AG09309 (cell line): ENCODE results near the gene SRP19.

Experiments
- DNase-seq: peaks from one replicate; pipeline ENCODE4 v3.0.0-alpha.2; 2010; ENCODE audit warnings: low read depth
- H3K4me3 ChIP-seq: 2 replicates; pipeline ENCODE4 v1.5.1; 2011; ENCODE audit warnings: mild to moderate bottlenecking, low read depth, low read length, moderate library complexity; ENCODE audit not compliant: control insufficient read depth
- CTCF ChIP-seq: IDR thresholded peaks from 2 replicates; pipeline ENCODE4 v1.5.1; 2011; ENCODE audit warnings: mild to moderate bottlenecking, low read depth, low read length, inconsistent platforms; ENCODE audit not compliant: insufficient read depth, control insufficient read depth; ENCODE audit errors: missing control alignments

SRP19 gene

DNA sequence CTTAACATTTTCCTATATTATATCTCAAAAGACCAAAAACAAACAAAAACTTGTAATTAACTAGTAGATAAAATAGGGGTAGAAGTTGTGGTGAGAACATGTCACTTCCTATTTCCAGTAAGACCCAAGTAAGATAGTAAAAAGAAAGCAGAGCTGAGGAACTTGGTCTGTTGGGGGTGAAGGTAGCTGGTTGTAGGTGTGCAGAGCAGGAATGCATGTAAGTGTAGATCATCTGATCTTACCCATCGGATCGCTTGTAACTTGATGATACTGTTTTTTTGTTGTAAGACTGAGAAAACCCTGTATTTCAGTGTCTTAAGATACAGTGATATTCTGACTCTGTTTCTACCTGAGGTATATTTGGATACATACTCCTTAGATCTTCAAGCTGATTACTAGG is 5.7 kb downstream of the SRP19 start:
- no peak for TF ChIP-seq CTCF
- DNase-seq: no peak

DNA sequence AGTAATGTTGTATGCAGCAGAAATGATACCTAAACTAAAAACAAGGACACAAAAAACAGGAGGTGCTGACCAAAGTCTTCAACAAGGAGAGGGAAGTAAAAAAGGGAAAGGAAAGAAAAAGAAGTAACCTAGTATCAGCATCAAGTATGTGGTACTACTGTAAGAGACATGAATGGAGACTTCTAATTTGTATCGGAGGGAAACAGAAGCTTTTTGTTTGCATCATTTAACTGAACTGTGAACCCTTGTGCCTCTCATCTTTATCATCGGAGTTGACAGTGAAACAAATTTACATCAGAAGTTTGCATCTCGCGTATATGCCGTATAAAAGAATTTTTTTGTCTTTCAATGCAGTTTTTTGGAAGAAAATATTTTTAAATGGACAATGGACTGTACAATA is 6.3 kb downstream of the SRP19 start:
- H3K4me3 ChIP-seq: no peak overlapping the region
- no peak for TF ChIP-seq CTCF
- no peak for DNase-seq

More for the DNA sequence above, 5.7 kb downstream of the SRP19 start:
- H3K4me3 ChIP-seq: no peak overlapping the region

- no peak for TF ChIP-seq CTCF
- no peak overlapping the region for H3K4me3 ChIP-seq
- DNase-seq: no peak
These were observed 8.9 kb downstream of the SRP19 start for GRCh38 chr5:112869948-112870347.

- no peak for DNase-seq
- TF ChIP-seq CTCF: no peak
These were observed 9.9 kb downstream of the SRP19 start for GRCh38 chr5:112870966-112871365.

DNA sequence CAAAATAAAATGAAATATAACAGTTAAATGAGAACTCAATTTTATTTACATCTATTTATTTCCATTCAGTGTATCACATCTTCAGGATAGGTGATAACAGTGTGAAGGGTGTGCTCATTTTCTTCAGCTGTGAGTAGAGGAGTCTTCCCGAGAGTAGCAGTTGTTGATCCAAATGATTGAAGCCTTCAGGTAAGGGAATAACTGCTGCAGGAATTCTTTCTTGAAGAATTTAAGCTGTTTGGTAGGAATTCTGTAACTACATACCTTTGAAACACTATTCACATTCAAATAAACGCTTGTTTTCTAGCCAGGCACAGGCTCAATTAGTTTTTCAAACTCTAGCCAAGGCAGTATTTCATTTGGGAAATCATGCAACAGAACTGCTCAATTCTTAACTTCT is 15.3 kb downstream of the SRP19 start:
- H3K4me3 ChIP-seq: no peak overlapping the region
- no peak for DNase-seq
- TF ChIP-seq CTCF: no peak

More at GRCh38 chr5:112870966-112871365, 9.9 kb downstream of the SRP19 start:
- H3K4me3 ChIP-seq: no peak overlapping the region

- H3K4me3 ChIP-seq: no peak overlapping the region
- no peak for TF ChIP-seq CTCF
- DNase-seq: no peak
These were observed 17.0 kb downstream of the SRP19 start for GRCh38 chr5:112878101-112878500.

DNA sequence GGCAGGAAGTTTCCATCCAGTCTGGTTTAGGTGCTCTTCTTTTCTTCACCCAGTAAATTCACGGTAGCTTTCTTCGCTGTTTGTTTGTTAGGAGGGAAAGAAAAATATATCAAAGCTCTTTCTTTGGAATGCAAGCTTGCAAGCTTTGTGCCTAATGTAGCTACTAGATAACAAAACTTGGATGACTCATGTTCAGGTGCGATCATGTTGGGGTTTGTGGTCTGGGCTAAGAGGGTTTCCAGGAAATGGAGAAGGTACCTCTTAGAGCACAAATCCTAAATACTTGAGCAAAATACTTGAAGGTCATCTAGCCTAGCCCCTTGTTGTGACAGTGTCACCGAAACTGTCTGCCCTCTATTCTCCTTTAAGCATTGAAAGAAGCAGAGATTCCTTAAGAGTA is 17.7 kb downstream of the SRP19 start:
- TF ChIP-seq CTCF: no peak
- no peak overlapping the region for H3K4me3 ChIP-seq
- DNase-seq: no peak
